ENCODE data around the gene AKR1E2. TPM values are rescaled to one million over a fixed set of nuclear protein-coding genes. Genes with fewer than 3 reads are reported as not detected.

AKR1E2 gene
- total RNA-seq, 1 donor: 19.3 TPM

- no peaks in the 10 kb centered on the region for H3K9me3 ChIP-seq (ENCODE audit: low read depth, low read length)
- no peak overlapping the region for H3K4me3 ChIP-seq (ENCODE audit: low read length)
- no peaks in the 10 kb centered on the region for H3K4me1 ChIP-seq (ENCODE audit: insufficient read depth, low read length)
- no peaks in the 10 kb centered on the region for H3K27me3 ChIP-seq (ENCODE audit: insufficient read depth, low read length)
These were observed 59.2 kb downstream of the AKR1E2 start for GRCh38 chr10:4885162-4885561.

- no peaks in the 10 kb centered on the region for H3K9me3 ChIP-seq (ENCODE audit: low read depth, low read length)
- H3K27me3 ChIP-seq (ENCODE audit: insufficient read depth, low read length): no peaks in the 10 kb centered on the region
- H3K4me1 ChIP-seq (ENCODE audit: insufficient read depth, low read length): no peaks in the 10 kb centered on the region
- H3K4me3 ChIP-seq (ENCODE audit: low read length): no peak overlapping the region
These were observed 61.5 kb downstream of the AKR1E2 start for GRCh38 chr10:4887501-4887900.

- Histone ChIP-seq H3K4me1 (ENCODE audit: insufficient read depth, low read length) (no peaks in the 10 kb centered on the region), H3K4me3 (ENCODE audit: low read length) (no peak overlapping the region), H3K9me3 (ENCODE audit: low read depth, low read length) (no peaks in the 10 kb centered on the region), H3K27me3 (ENCODE audit: insufficient read depth, low read length) (no peaks in the 10 kb centered on the region)
These were observed 62.2 kb downstream of the AKR1E2 start for GRCh38 chr10:4888236-4888635.

GRCh38 chr10:4889959-4890358, 64.0 kb downstream of the AKR1E2 start:
- H3K9me3 ChIP-seq (ENCODE audit: low read depth, low read length): no peaks in the 10 kb centered on the region
- no peaks in the 10 kb centered on the region for H3K27me3 ChIP-seq (ENCODE audit: insufficient read depth, low read length)
- no peak overlapping the region for H3K4me3 ChIP-seq (ENCODE audit: low read length)
- no peaks in the 10 kb centered on the region for H3K4me1 ChIP-seq (ENCODE audit: insufficient read depth, low read length)

GRCh38 chr10:4892681-4893080, 66.7 kb downstream of the AKR1E2 start:
- Histone ChIP-seq H3K4me1 (ENCODE audit: insufficient read depth, low read length) (no peaks in the 10 kb centered on the region), H3K27me3 (ENCODE audit: insufficient read depth, low read length) (no peaks in the 10 kb centered on the region), H3K4me3 (ENCODE audit: low read length) (no peak overlapping the region), H3K9me3 (ENCODE audit: low read depth, low read length) (no peaks in the 10 kb centered on the region)

- Histone ChIP-seq H3K27me3 (ENCODE audit: insufficient read depth, low read length) (no peaks in the 10 kb centered on the region), H3K4me1 (ENCODE audit: insufficient read depth, low read length) (no peaks in the 10 kb centered on the region), H3K4me3 (ENCODE audit: low read length) (no peak overlapping the region), H3K9me3 (ENCODE audit: low read depth, low read length) (no peaks in the 10 kb centered on the region)
These were observed 68.3 kb downstream of the AKR1E2 start for GRCh38 chr10:4894335-4894734.

Other genes with a start within 250 kb of the AKR1E2 start
- gene AKR1C1, start 137.2 kb downstream of the AKR1E2 start, total RNA-seq: 3.3 TPM
- gene AKR1C2, start 177.7 kb downstream of the AKR1E2 start, total RNA-seq: 0.21 TPM